ENCODE data around the gene GZMB. TPM values are rescaled to one million over a fixed set of nuclear protein-coding genes. Genes with fewer than 3 reads are reported as not detected.

The GZMB gene
- total and polyA plus RNA-seq, 2 of the 8 experiments (the other 6 are each of a cell fraction or from before 2014, with no cell fraction given): not detected

DNA sequence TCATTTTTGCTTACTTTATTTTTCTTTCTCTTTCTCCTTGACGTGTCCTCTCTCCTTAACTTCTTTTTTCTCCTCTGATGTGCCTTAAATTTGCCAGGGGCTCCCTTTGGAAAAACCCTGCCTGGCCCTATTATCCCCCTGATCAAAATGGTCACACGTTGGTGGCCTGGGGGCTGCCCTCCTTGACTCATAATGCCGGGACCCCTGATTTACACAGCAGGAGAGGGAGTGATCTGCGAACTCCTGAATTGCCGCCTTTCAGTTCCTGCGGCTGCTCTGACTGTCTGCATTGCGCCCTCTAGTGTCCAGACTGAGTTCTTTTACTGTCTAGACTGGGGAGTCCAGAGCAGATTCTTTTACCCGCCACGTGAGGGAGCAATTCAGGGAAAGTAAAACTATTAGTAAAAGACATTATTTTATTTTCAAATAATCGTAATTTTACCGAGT is 44.8 kb upstream of the GZMB start (continued):
- peak; percentile 30; the same call in 1 of the 2 replicates for TF ChIP-seq JUND (IDR thresholded peaks at IDR 0.05; ENCODE audit: low read length)
- TF ChIP-seq ATF3 (IDR thresholded peaks at IDR 0.05; ENCODE audit: insufficient read depth, low read depth, low read length): 0 out of 2 replicates have a peak, but pooled peaks have one; percentile 56
- peak; percentile 73 to 78 for TF ChIP-seq RAD21 (IDR thresholded peaks at IDR 0.05 in 1 of 2, conservative IDR thresholded peaks at IDR 0.05 in 1 of 2; ENCODE audit: low read depth in 2 of 2, low read length in 2 of 2)
- 0 out of 2 replicates have a peak, but pooled peaks have one; percentile 32 for TF ChIP-seq YY1 (IDR thresholded peaks at IDR 0.05; ENCODE audit: low read depth, low read length)

All from H1 (cell line).